SK-N-SH (cell line): ENCODE measurements around the gene APOL6.

ENCODE experiments used
- CTCF ChIP-seq: fragments of 200-600 bp; sonication (generic); IDR thresholded peaks from 2 replicates; pipeline ENCODE4 v1.6.1; 2017; ENCODE audit warnings: antibody characterized with exemption, mild to moderate bottlenecking, moderate library complexity
- POLR2AphosphoS5 ChIP-seq: IDR thresholded peaks from 2 replicates; pipeline ENCODE4 v1.6.1; 2012; ENCODE audit warnings: low read depth, low read length
- RCOR1 ChIP-seq: fragments of 150-350 bp; IDR thresholded peaks from 2 replicates; pipeline ENCODE4 v1.6.1; 2017; ENCODE audit warnings: antibody characterized with exemption, low read length
- YY1 ChIP-seq: IDR thresholded peaks from 2 replicates; pipeline ENCODE4 v1.4.0; 2012; ENCODE audit warnings: low read depth, mild to moderate bottlenecking

DNA sequence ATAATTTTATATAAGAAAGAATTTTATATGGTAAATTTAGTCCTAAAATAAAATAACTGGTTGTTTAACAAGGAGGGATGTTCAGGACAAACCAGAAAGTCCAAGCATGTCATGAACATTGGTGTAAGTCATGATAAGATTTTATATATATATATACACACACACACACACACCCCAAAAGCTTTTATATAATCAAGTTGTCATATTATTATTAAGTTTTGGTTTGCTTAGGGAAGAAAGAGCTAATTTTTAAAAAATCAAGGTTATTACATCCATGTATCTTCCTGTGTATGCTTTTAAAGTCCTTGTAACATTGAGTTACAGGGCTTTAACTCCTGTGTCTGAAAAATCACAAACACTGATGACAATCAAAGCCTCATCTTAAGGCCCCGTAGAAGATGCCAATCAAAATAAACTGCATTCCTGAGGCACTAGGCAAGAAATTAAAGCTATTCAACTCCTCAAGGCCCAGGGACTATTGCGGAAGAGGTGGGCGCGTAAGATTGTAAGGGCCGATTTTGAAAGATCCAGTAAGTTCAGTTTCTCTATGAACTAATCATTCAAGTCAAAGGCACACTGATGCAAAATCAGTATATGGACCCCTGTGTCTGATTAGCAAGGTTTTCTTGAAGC lies 16.8 kb downstream of the APOL6 start:
- TF ChIP-seq RCOR1 (no peak), CTCF (no peak), POLR2AphosphoS5 (no peak), YY1 (no peak)
